H1 (cell line): Measurements from ENCODE around the gene POLE2. TPM values are rescaled to one million over a fixed set of nuclear protein-coding genes. Genes with fewer than 3 reads are reported as not detected.

ENCODE experiments used
- CTCF ChIA-PET: fragments of 300-600 bp; sonication (Branson Sonifier 250); formaldehyde crosslinking; loops from one replicate; lab custom pipeline; 2021; ENCODE audit not compliant: partially characterized antibody; lab: Charles Lee
- POLR2A ChIA-PET: fragments of 300-600 bp; sonication (Branson Sonifier 250); formaldehyde crosslinking; loops from one replicate; lab custom pipeline; 2021; ENCODE audit warnings: inconsistent platforms; ENCODE audit not compliant: partially characterized antibody; lab: Charles Lee
- DNase-seq, 2 experiments: peaks; one replicate each; pipeline versions ENCODE4 v3.0.0 to v3.0.0-alpha.2; 2010 to 2022; ENCODE audit warnings: low spot score in 2 of 2, low read depth in 1 of 2, mixed read lengths in 1 of 2
- FAIRE-seq: peaks from 2 replicates; lab custom pipeline; 2011; peaks lifted over from hg19 to GRCh38; lab: Jason Lieb, UNC
- H2AFZ ChIP-seq: 2 replicates; pipeline ENCODE4 v1.8.1; 2012; ENCODE audit warnings: low read length, inconsistent platforms
- H2AK5ac ChIP-seq: 2 replicates; pipeline ENCODE4 v1.6.1; 2013; ENCODE audit warnings: low read depth, low read length
- H2BK120ac ChIP-seq: replicated peaks from 2 replicates; pipeline ENCODE3; 2013; ENCODE audit warnings: low read depth, low read length, inconsistent platforms
- H2BK12ac ChIP-seq: 2 replicates; pipeline ENCODE4 v1.6.1; 2013; ENCODE audit warnings: low read depth, low read length
- H2BK15ac ChIP-seq: 2 replicates; pipeline ENCODE4 v1.6.1; 2013; ENCODE audit warnings: low read length
- H2BK20ac ChIP-seq: 2 replicates; pipeline ENCODE4 v1.6.1; 2013; ENCODE audit warnings: low read length
- H2BK5ac ChIP-seq: 2 replicates; pipeline ENCODE4 v1.6.1; 2013; ENCODE audit warnings: low read depth, low read length
- H3K14ac ChIP-seq: 2 replicates; pipeline ENCODE4 v1.6.1; 2013; ENCODE audit warnings: inconsistent platforms; ENCODE audit not compliant: insufficient read length
- H3K18ac ChIP-seq: 2 replicates; pipeline ENCODE4 v1.6.1; 2013; ENCODE audit warnings: low read length; ENCODE audit errors: extremely low read depth
- H3K23ac ChIP-seq: 2 replicates; pipeline ENCODE4 v1.6.1; 2013; ENCODE audit warnings: inconsistent platforms; ENCODE audit not compliant: insufficient read length
- H3K23me2 ChIP-seq: 2 replicates; pipeline ENCODE4 v1.6.1; 2013; ENCODE audit warnings: low read depth, low read length
- H3K27ac ChIP-seq: 2 replicates; pipeline ENCODE4 v1.6.1; 2011; ENCODE audit warnings: low read depth, low read length, inconsistent platforms
- H3K27me3 ChIP-seq, 4 experiments: replicated peaks in 1 of 4; 1 replicate in 1 of 4; 2 replicates in 3 of 4; pipeline versions ENCODE4 v1.6.1 to v1.8.1; 2011 to 2013; ENCODE audit warnings: low read length in 3 of 4, mild to moderate bottlenecking in 3 of 4, inconsistent platforms in 2 of 4, mixed read lengths in 2 of 4, moderate library complexity in 1 of 4; ENCODE audit not compliant: control insufficient read depth in 3 of 4, insufficient read depth in 3 of 4; ENCODE audit errors: extremely low read depth in 1 of 4
- H3K36me3 ChIP-seq, 4 experiments: 2 replicates each; pipeline versions ENCODE4 v1.6.1 to v1.8.1; 2011 to 2013; ENCODE audit warnings: mild to moderate bottlenecking in 4 of 4, low read length in 3 of 4, moderate library complexity in 2 of 4, control low read depth in 1 of 4, inconsistent platforms in 1 of 4; ENCODE audit not compliant: insufficient read depth in 4 of 4, control insufficient read depth in 2 of 4
- H3K4ac ChIP-seq: replicated peaks from 2 replicates; pipeline ENCODE3; 2013; ENCODE audit warnings: low read length, low read depth, mixed read lengths, inconsistent platforms; ENCODE audit not compliant: insufficient read length
- H3K4me1 ChIP-seq, 4 experiments: replicated peaks in 1 of 4; 1 replicate in 1 of 4; 2 replicates in 3 of 4; pipeline versions ENCODE4 v1.6.1 to v1.8.1; 2011 to 2013; ENCODE audit warnings: low read length in 3 of 4, inconsistent platforms in 2 of 4, mixed read lengths in 1 of 4; ENCODE audit not compliant: insufficient read depth in 4 of 4, control insufficient read depth in 3 of 4
- H3K4me2 ChIP-seq, 2 experiments: 2 replicates each; pipeline versions ENCODE4 v1.6.1 to v1.8.1; 2011 to 2013; ENCODE audit warnings: low read depth in 2 of 2, low read length in 2 of 2, control low read depth in 1 of 2, inconsistent platforms in 1 of 2, mild to moderate bottlenecking in 1 of 2; ENCODE audit not compliant: insufficient read depth in 1 of 2
- H3K4me3 ChIP-seq, 4 experiments: fragments of 200-600, 300-600 bp in 1 of 4; sonication (generic), shearing (Covaris generic), sonication (Bioruptor Twin) in 1 of 4; 2 replicates each; pipeline versions ENCODE4 v1.5.1 to v1.8.1; 2011 to 2016; ENCODE audit warnings: low read length in 4 of 4, low read depth in 3 of 4, control low read depth in 2 of 4, inconsistent platforms in 2 of 4, mild to moderate bottlenecking in 2 of 4, mixed read lengths in 1 of 4, moderate library complexity in 1 of 4; ENCODE audit not compliant: insufficient read depth in 2 of 4; ENCODE audit errors: extremely low read depth in 1 of 4
- H3K56ac ChIP-seq: replicated peaks from 2 replicates; pipeline ENCODE3; 2013; ENCODE audit warnings: low read depth, mild to moderate bottlenecking, mixed read lengths, low read length, inconsistent platforms; ENCODE audit not compliant: insufficient read length
- H3K79me1 ChIP-seq: 2 replicates; pipeline ENCODE4 v1.6.1; 2013; ENCODE audit warnings: low read depth, low read length, control low read depth
- H3K79me2 ChIP-seq, 2 experiments: 2 replicates each; pipeline versions ENCODE4 v1.6.1 to v1.8.1; 2012 to 2013; ENCODE audit warnings: low read length in 2 of 2, mild to moderate bottlenecking in 2 of 2, inconsistent platforms in 1 of 2; ENCODE audit not compliant: insufficient read depth in 2 of 2, control insufficient read depth in 1 of 2
- H3K9ac ChIP-seq, 4 experiments: replicated peaks in 1 of 4; 1 replicate in 1 of 4; 2 replicates in 3 of 4; pipeline versions ENCODE4 v1.6.1 to v1.8.1; 2011 to 2013; ENCODE audit warnings: low read depth in 3 of 4, low read length in 3 of 4, control low read depth in 2 of 4, mild to moderate bottlenecking in 2 of 4, moderate library complexity in 2 of 4, inconsistent platforms in 1 of 4; ENCODE audit errors: extremely low read depth in 1 of 4
- H3K9me3 ChIP-seq, 2 experiments: 2 replicates each; pipeline versions ENCODE4 v1.6.1 to v1.8.1; 2012 to 2013; ENCODE audit warnings: mild to moderate bottlenecking in 2 of 2, moderate library complexity in 2 of 2, control low read depth in 1 of 2, inconsistent platforms in 1 of 2, low read depth in 1 of 2, low read length in 1 of 2, mixed read lengths in 1 of 2; ENCODE audit not compliant: insufficient read depth in 2 of 2
- H4K20me1 ChIP-seq, 2 experiments: replicated peaks in 1 of 2; 2 replicates each; pipeline versions ENCODE3 to v1.8.1; 2011 to 2013; ENCODE audit warnings: inconsistent platforms in 2 of 2, low read length in 2 of 2, mild to moderate bottlenecking in 1 of 2; ENCODE audit not compliant: insufficient read depth in 2 of 2, control insufficient read depth in 1 of 2
- H4K5ac ChIP-seq: 2 replicates; pipeline ENCODE4 v1.6.1; 2013; ENCODE audit warnings: low read length, low read depth, mixed read lengths, inconsistent platforms; ENCODE audit not compliant: insufficient read length
- H4K8ac ChIP-seq: 2 replicates; pipeline ENCODE4 v1.8.0; 2013; ENCODE audit warnings: mild to moderate bottlenecking, moderate library complexity, low read length, inconsistent platforms; ENCODE audit not compliant: insufficient read depth; ENCODE audit errors: extremely low read depth
- H4K91ac ChIP-seq: replicated peaks from 2 replicates; pipeline ENCODE3; 2013; ENCODE audit warnings: low read length, mixed read lengths, inconsistent platforms; ENCODE audit not compliant: insufficient read length
- GABPA ChIP-seq: IDR thresholded peaks from 2 replicates; pipeline ENCODE4 v1.6.1; 2011; ENCODE audit warnings: mild to moderate bottlenecking, low read length, moderate library complexity, borderline replicate concordance; ENCODE audit not compliant: insufficient read depth
- SIRT6 ChIP-seq: IDR thresholded peaks from one replicate; pipeline ENCODE4 v1.7.1; 2012; ENCODE audit warnings: low read length, inconsistent platforms
- SUZ12 ChIP-seq: fragments of 200-600 bp; sonication (generic); IDR thresholded peaks from 2 replicates; pipeline ENCODE4 v1.6.1; 2012; ENCODE audit warnings: mild to moderate bottlenecking, inconsistent platforms, low read length, moderate library complexity, mixed read lengths
- TEAD4 ChIP-seq: IDR thresholded peaks from 2 replicates; pipeline ENCODE4 v1.6.1; 2012; ENCODE audit warnings: low read depth, low read length, inconsistent platforms, mixed read lengths
- WGBS, 2 experiments: shearing (Covaris generic) in 1 of 2; methylation state at CpG; one replicate each; pipeline versions ENCODE4 v1.1.6 to v1.1.7; 2013 to 2015; ENCODE audit warnings: low lambda C conversion rate in 2 of 2, mixed read lengths in 2 of 2, inconsistent platforms in 1 of 2, low coverage in 1 of 2, missing lambda C conversion rate in 1 of 2; ENCODE audit not compliant: insufficient replicate concordance in 2 of 2, insufficient coverage in 1 of 2, insufficient read length in 1 of 2; ENCODE audit errors: extremely low coverage in 1 of 2, missing lambda C conversion rate in 1 of 2; 5-methylcytosine and 5-hydroxymethylcytosine counted together
- polyA plus RNA-seq, 7 experiments: library from polyadenylated mRNA; depleted of rRNA in 3 of 7; stranded (reverse) in 5 of 7; unstranded in 2 of 7; fragments of >200 nt in 5 of 7; fragments of 200-250 nt in 2 of 7; gene quantifications; 1 replicate in 5 of 7; 2 replicates in 1 of 7; 4 replicates in 1 of 7; pipeline versions ENCODE4 v1.2.1 to v1.2.3, GENCODE V29; 2011 to 2013; ENCODE audit warnings: missing spikeins in 2 of 7, mixed read lengths in 2 of 7
- total RNA-seq: library from RNA; stranded (reverse); fragmentation: NEBNext Ultra II Directional; extraction: Animal tissue kit (Norgen Biotek cat#: 25700); gene quantifications from 2 replicates; pipeline ENCODE4 v1.2.1, GENCODE V29; 2021

Gene POLE2
- total and polyA plus RNA-seq, 2 of the 8 experiments (the other 6 are each of a cell fraction or from before 2014, with no cell fraction given) = 31.2 to 41.7 TPM

- H3K56ac ChIP-seq = peak overlapping the region; percentile 43
- H2BK12ac ChIP-seq = peak overlapping the region; percentile 72; the same call in 1 of the 2 replicates
- H3K9ac ChIP-seq = peak overlapping the region; percentile 82 to 97 (median 96)
- no peak overlapping the region for H4K91ac ChIP-seq
- 0 out of 7 replicates have a peak, but pooled peaks cover 0 to 2% (median 0%) of the 10 kb centered on the region in 4 experiments for H3K4me1 ChIP-seq
- no peak for DNase-seq
- no peak overlapping the region for H4K5ac ChIP-seq
- ChIA-PET CTCF (interaction anchor here (2.5 kb wide), 1 partner anchor 12 kb away, joined by 18 read pairs; the partner anchor contains the start of gene RPS29), POLR2A (interaction anchor here (0.7 to 7.4 kb wide), 7 partner anchors 11 to 90 kb away, joined by 5 to 169 read pairs (median 10); partner anchors contain the start of genes DNAAF2, MGAT2, POLE2 and RPL36AL)
- peaks cover 0 to under 1% of the 10 kb centered on the region in 2 experiments for H4K20me1 ChIP-seq
- H3K79me2 ChIP-seq = peaks cover 0 to 25% of the 10 kb centered on the region in 2 experiments; a peak in 2 of 4 replicates
- no peak overlapping the region; the same call in 1 of the 2 replicates for H2BK15ac ChIP-seq
- no peaks in the 10 kb centered on the region; the same call in 1 of the 2 replicates for H3K79me1 ChIP-seq
- H3K14ac ChIP-seq = no peak overlapping the region
- no peak for FAIRE-seq
- H2AFZ ChIP-seq = peak overlapping the region; percentile 87; the same call in 1 of the 2 replicates
- H4K8ac ChIP-seq = no peak overlapping the region; the same call in 1 of the 2 replicates
- no peak overlapping the region for H2BK120ac ChIP-seq
- peak overlapping the region; percentile 98 for H3K18ac ChIP-seq
- H3K27me3 ChIP-seq = no peaks in the 10 kb centered on the region
- peak overlapping the region; percentile 71 to 90 for H3K4me2 ChIP-seq
- peak overlapping the region; percentile 95 for H3K27ac ChIP-seq
- peak overlapping the region; percentile 94 for H2BK5ac ChIP-seq
- no peak overlapping the region for H2BK20ac ChIP-seq
- no peaks in the 10 kb centered on the region for H3K9me3 ChIP-seq
- H3K4ac ChIP-seq = peak overlapping the region; percentile 23
- H3K36me3 ChIP-seq = peaks cover 0 to 5% (median 0%) of the 10 kb centered on the region in 4 experiments; a peak in 3 of 8 replicates
- H2AK5ac ChIP-seq = no peak overlapping the region
- peak overlapping the region; percentile 61 to 98 (median 92) for H3K4me3 ChIP-seq
- WGBS, 2 experiments = 1% methylated on average over 15 of the region's 15 CpGs; no CpG with 5 or more reads in 1 of the 2 experiments
- H3K23ac ChIP-seq = no peak overlapping the region
- peaks cover 2% of the 10 kb centered on the region; the same call in 1 of the 2 replicates for H3K23me2 ChIP-seq
- TF ChIP-seq GABPA (no peak), SIRT6 (no peak), SUZ12 (no peak), TEAD4 (no peak)
These were observed 89.9 kb downstream of the POLE2 start for GRCh38 chr14:49598189-49598484.
